GM04503 (cell line): ENCODE data around the gene VWA1.
"Not testable (repeated sequence)": the region's sequence is repeated elsewhere in the genome, so short reads cannot be mapped to it uniquely, and the experiment has no call there.

Experiments
- DNase-seq: peaks from one replicate; pipeline ENCODE4 v3.0.0-alpha.2; 2012; ENCODE audit warnings: low read depth

Gene VWA1

DNA sequence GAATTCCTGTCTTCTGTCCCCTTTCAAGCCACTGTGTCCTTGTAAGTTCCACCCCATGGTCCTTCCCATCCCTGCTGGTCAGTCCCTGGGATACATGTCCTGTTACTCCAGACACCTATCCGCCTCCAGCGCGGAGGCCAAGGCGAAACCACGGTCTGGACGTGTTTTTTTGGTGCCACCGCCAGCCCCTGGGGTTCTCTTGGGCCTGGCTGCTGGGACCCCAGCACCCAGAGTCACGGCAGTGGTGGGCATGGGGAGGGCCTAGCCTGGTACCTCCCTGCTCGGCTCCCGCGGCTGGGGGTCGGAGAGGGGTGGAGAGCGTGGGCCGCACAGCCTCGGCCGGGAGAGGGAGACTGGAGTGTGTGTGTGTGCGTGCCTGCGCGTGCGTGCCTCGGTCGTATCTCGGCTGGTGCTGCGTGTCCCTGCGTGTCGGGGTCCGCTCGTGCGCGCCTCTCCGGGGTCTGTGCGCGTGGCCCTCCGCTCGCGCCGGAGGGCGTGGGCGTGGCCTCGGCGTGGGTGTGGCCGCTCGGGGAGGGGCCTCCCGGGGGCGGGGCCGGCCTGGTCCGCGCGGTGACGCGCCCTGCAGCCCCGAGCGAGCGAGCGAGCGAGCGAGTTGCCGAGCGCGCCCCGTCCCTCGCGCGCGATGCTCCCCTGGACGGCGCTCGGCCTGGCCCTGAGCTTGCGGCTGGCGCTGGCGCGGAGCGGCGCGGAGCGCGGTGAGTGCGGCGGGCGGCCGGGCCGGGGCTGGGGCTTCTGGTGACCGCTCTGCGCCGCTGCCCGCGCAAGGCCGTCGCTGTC lies at the start of gene VWA1:
Gene VWA1 (plus strand): TSS at position 585 of the 798 bp plus-strand sequence. CDS start 59 bp downstream, at position 644.
- no peak for DNase-seq

- no peak for DNase-seq
Observed at GRCh38 chr1:1385931-1386330, 49.6 kb upstream of the VWA1 start.

- no peak for DNase-seq
Observed at GRCh38 chr1:1387098-1388077, 48.1 kb upstream of the VWA1 start.

- DNase-seq = no peak
Observed at GRCh38 chr1:1388078-1388472, 47.4 kb upstream of the VWA1 start.

GRCh38 chr1:1390675-1391074 lies 44.8 kb upstream of the VWA1 start:
- DNase-seq = no peak

- DNase-seq = no peak
Observed at GRCh38 chr1:1391225-1391624, 44.3 kb upstream of the VWA1 start.

DNA sequence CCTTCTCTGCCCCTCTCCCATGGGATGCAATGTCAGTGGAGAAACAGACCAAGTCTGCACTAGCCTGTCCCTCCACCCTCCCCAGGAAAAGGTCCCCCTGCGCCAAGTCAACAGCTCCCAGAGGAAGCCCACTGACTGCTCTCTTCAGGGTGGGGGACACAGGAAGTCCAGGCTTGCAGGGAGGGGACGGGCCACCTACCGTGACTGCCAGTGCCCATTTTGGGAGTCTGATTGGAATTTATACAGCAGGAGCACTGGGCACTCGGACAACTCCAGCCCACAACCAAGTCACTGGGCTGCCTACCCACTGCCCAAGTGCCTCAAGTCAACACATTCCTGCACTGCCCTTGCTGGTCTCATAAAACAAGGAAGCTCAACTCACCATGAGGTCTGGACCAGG lies 42.5 kb upstream of the VWA1 start:
- no peak for DNase-seq

DNA sequence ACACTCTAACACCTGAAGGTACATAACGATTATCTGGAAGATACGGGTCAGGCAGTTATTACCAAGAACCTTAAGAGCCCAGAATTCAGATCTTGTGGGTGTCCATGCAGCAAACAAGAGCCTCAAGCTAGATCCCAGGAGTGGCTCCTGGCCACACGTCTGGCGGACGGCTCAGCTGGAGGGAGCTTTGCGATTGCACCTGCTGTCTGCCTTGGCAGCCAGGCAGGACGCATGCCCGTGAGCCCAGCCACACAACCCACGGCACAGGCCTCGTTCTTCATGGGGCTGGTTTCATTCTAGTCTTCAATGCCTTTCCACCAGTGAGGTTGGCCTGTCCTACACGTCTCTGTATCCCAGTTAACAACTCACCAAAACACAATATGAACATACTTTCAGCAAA lies 42.1 kb upstream of the VWA1 start:
- DNase-seq = no peak

GRCh38 chr1:1394116-1394515 lies 41.4 kb upstream of the VWA1 start:
- DNase-seq = no peak

- no peak for DNase-seq
Observed at GRCh38 chr1:1395166-1395565, 40.3 kb upstream of the VWA1 start.

DNA sequence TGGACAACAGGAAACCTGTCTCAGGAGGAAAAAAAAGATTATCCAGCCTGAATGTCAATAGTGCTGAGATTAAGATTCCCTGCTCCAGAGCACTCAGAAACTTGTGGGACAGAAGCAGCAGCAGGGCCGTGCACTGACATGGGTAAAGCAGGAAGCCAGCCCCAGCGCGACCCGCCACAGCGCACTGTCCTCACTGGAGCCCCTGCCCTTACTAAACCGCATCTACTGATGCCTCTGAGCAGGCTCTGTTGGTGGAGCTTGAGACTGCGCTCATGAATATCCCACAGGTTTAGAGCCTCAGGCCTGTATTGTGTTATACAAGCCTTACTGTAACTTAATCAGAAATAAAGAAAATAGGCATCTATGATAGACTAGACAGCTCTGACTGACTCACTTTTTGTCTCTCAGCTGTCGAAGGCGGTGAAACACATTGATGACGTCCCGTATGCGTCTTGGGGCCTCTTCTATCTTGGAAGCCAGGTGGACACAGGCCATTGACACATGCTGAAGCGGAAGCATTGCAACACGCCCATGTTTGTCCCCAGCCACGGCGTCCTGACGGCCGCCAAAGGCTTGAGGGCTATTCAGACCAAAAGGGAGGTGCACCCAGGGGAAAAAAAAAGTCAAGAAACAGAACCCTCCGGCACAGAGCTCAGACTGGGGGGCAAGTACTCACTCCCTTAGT lies 37.5 kb upstream of the VWA1 start:
- DNase-seq = no peak

DNA sequence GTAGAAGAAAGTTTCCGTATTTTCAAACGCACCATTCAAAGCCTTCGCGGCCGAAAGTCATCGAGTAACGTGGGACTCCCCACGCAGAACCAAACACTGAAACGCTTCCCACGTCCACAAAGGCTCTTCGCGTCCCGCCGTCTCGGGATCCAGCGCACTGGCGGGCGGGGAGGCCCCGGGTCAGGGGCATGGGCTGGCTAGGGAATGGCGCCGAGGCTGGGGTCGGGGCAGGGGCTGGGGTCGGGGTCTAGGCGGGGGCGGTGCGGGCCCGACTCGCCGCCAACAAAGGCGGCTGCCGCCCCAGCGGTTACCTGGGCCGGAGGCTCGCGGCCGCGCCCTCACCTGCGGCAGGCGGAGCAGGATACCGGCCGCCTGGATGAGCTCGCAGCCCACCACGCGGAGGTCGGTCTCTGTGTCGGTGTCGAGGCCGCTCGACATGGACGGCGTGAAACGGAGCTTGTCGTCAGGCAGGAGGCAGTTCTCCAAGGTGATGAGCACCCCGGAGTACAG lies 36.8 kb upstream of the VWA1 start:
- no peak for DNase-seq

DNA sequence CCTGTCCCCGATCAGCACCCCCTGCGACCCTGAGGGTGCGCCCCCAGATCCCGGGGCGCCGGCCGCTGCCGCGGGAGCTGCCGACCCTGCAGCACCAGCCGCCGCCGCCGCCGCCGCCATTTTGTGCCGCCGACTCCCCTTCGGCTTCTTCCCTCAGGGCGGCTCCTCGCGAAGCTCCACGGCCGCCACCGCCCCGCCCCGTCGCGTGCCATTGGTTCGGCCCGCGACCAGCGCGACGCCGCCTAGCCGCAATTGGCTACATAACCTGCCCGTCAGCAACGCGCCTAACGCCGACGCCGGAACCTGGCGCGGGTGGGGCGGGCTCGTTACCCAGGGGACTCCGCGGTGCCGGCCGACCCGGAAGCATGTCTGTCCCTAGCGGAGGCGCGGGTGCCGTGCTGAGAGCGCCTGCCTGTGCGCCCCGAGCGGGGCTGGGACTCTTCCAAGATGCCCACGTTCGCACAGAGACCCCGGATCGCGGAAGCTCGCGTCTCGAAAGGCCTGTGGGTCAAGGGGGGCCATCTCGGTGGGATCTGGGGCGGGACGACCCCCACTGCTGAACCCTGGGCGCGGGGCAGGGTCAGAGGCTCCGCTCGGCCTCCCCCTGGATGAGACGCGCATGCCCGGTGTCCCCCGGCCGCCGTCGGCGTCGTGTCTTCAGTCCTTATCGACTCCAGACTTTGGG lies 36.2 kb upstream of the VWA1 start, which contains the start of gene CCNL2:
Gene CCNL2 (minus strand): TSS at position 149 of the 685 bp plus-strand sequence. CDS start 29 bp downstream, at position 120.
- peak; percentile 77 for DNase-seq

DNA sequence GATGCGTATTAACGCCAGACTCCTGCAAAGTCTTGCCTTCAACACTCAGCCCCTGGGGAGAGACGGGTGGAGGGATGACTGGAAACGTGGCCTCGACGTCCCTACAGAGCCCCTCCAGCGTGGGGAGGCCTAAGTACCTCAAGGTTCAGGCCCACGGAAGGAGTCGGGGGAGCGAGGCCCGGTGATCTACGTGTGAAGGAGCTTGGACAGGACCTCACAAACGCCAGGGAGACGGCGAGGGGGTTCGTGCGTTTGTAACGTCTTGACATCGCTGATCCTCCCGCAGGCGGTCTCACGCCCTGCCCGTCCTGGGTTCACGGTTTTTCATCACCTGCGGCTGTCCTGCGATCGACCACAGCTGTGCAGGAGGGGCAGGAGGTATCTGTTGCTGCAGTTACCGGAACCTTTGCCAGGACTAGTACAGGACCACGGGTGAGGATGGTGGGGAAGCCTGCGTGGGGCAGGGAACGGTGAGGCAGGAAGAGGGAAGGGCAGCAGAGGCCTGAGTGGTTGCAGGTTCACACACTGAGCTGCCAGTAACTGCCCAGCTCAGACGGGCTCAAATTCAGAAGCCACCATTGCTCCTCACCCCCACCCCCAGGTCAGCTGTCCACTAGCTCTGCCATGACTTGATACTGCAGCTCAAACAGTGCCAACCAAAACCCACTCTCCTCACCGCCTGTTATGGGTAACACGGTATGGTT lies 35.5 kb upstream of the VWA1 start:
- no peak for DNase-seq

DNA sequence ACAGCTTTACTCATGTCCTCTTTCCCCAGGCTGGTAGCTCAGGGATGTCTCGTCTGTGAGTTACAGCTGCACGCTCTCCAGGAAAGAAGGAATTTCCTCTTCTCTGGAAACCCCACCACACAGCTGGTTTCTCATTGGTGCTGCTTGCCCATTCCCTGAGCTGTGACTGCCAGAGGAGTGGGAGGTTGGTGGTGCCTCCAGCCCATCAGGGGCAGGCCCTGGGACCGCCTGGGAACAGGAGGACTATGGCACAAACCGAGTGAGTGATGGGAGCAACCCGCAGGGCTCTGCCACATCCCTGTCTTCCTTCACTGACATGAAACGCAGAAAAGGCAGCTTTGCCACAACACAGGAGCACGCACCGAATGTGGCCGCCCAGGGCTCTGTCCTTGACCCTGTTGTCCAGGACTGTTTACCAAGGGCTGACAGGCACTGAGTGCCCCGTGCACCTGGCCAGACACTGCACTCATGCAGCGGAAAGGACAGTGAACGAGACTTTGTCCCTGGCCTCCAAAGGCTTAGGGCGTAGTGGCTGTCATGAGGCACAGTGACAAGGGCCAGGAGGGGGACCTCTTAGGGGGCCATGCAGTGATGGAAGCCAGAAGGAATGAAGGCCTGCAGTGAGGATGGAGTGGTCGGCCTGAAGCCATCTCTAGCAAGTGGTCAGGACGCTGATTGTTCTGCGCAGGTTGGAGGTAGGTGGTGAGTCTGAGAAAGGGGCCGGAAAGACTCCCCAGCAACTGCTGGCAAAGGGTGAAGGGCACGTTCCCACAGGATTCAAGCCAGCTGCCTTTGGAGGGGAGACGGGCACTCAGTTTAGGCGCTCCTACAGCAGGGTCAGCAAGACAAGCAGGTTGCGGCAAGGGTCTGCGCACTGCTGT lies 34.7 kb upstream of the VWA1 start:
- no peak for DNase-seq

DNA sequence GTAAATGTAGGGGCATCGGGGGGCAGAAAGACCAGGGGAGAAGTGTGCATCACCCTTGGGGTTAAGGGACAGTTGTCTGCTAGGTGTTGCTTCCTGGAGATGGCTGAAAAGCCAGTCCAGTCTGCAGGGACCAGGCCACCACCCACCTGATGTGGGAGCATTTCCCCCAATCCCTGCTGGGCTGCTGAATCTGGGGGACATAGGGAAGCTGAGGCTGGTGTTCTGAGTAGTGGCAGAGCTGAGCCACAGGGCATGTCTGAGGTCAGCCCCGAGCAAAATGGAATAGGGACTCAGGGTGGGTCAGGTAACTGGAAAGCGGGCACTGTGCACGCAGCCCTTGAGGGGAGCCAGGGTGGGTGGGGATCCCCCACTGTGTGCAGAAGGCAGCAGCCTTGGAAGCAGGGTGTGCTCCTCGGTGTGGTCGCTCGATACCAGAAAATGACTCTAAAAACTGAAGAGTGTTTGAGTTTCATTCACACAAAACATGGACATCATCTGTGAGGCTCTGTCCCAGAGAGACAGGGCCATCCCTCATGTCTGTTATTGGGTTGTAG lies 34.0 kb upstream of the VWA1 start:
- no peak for DNase-seq

- no peak for DNase-seq
Observed at GRCh38 chr1:1402072-1402900, 33.2 kb upstream of the VWA1 start.

- DNase-seq = not testable (repeated sequence)
Observed at GRCh38 chr1:1402901-1403392, 32.5 kb upstream of the VWA1 start.
